Vagina (tissue), 2 donors: Measurements from ENCODE around the gene AKAP6.

Source experiments
- POLR2A ChIP-seq, 2 donors: fragments of 450-650 bp; IDR thresholded peaks; one replicate each; pipeline ENCODE4 v1.6.1; 2017; ENCODE audit warnings: antibody characterized with exemption in 2 of 2, mild to moderate bottlenecking in 2 of 2, moderate library complexity in 2 of 2
- POLR2AphosphoS5 ChIP-seq, 2 donors: sonication (generic); formaldehyde crosslinking; IDR thresholded peaks; one replicate each; pipeline ENCODE4 v1.9.0; 2017; ENCODE audit warnings: antibody characterized with exemption in 2 of 2, mild to moderate bottlenecking in 2 of 2, low read depth in 1 of 2; ENCODE audit not compliant: insufficient read depth in 1 of 2
- TF ChIP-seq, protein P1 (sequence below), 3 experiments: fragments of 450-650 bp in 2 of 3; fragments of 200-600 bp in 1 of 3; sonication (generic) in 1 of 3; IDR thresholded peaks; one replicate each; pipeline ENCODE4 v1.5.1; 2017 to 2019; ENCODE audit warnings: antibody characterized with exemption in 3 of 3, mild to moderate bottlenecking in 2 of 3, moderate library complexity in 2 of 3

DNA sequence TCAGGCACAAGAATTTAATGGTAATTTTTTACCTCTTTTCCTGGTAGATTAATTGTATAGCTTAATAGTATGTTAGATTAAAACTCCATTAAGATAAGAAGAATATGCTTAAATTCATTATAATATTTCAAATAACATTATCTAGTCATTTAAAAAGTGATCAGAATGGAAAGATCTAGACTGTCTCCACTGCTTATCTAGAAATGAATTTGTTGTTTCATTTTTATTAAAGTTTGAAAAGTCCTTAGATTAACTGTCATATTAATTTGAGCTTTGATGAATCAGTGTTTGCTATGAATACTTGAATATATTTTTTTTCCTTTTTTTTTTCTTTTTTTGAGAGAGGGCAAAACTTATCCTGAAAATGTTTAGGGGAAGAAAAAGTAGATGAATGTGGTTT, 373.0 kb downstream of the AKAP6 start:
- TF ChIP-seq POLR2AphosphoS5 (IDR thresholded peaks at IDR 0.05; ENCODE audit: insufficient read depth in 1 of 2, low read depth in 1 of 2) = no peak
- TF ChIP-seq, protein P1, sequence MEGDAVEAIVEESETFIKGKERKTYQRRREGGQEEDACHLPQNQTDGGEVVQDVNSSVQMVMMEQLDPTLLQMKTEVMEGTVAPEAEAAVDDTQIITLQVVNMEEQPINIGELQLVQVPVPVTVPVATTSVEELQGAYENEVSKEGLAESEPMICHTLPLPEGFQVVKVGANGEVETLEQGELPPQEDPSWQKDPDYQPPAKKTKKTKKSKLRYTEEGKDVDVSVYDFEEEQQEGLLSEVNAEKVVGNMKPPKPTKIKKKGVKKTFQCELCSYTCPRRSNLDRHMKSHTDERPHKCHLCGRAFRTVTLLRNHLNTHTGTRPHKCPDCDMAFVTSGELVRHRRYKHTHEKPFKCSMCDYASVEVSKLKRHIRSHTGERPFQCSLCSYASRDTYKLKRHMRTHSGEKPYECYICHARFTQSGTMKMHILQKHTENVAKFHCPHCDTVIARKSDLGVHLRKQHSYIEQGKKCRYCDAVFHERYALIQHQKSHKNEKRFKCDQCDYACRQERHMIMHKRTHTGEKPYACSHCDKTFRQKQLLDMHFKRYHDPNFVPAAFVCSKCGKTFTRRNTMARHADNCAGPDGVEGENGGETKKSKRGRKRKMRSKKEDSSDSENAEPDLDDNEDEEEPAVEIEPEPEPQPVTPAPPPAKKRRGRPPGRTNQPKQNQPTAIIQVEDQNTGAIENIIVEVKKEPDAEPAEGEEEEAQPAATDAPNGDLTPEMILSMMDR (IDR thresholded peaks at IDR 0.05) = no peak
- no peak for TF ChIP-seq POLR2A (IDR thresholded peaks at IDR 0.05)
